Right lobe of liver (tissue), 6 donors: ENCODE data around the gene CRKL. TPM values are rescaled to one million over a fixed set of nuclear protein-coding genes. Genes with fewer than 3 reads are reported as not detected.

Experiments used
- ATAC-seq, 4 donors: fragments of 200-7000 bp; cut with Tn5 transposase; one replicate each; pipeline ENCODE4 v1.9.1; 2020; ENCODE audit warnings: mild to moderate bottlenecking in 4 of 4, moderate library complexity in 4 of 4
- DNase-seq, 3 donors: peaks; one replicate each; pipeline ENCODE4 v3.0.0-alpha.2; 2020
- H3K27ac ChIP-seq, 3 donors: fragments of 200-600 bp; one replicate each; pipeline ENCODE4 v1.8.0; 2022
- H3K27me3 ChIP-seq, 2 donors: fragments of 200-600 bp; one replicate each; pipeline ENCODE4 v1.8.0; 2022
- H3K36me3 ChIP-seq, 4 donors: fragments of 200-600 bp; sonication (generic) in 1 of 4; one replicate each; pipeline versions ENCODE4 v1.5.1 to v1.8.0; 2017 to 2022; ENCODE audit warnings: control low read depth in 1 of 4
- H3K4me1 ChIP-seq, 4 donors: fragments of 200-600 bp; sonication (generic) in 1 of 4; one replicate each; pipeline versions ENCODE4 v1.5.1 to v1.8.0; 2017 to 2022; ENCODE audit warnings: control low read depth in 1 of 4
- H3K4me3 ChIP-seq, 3 donors: fragments of 200-600 bp; one replicate each; pipeline ENCODE4 v1.8.0; 2022
- H3K9me3 ChIP-seq, 4 donors: fragments of 200-600 bp; sonication (generic) in 1 of 4; one replicate each; pipeline versions ENCODE4 v1.5.1 to v1.8.0; 2017 to 2022; ENCODE audit warnings: control low read depth in 1 of 4
- CTCF ChIP-seq, 4 donors: fragments of 200-600 bp in 3 of 4; fragments of 450-650 bp in 1 of 4; IDR thresholded peaks; one replicate each; pipeline versions ENCODE4 v1.5.1 to v1.8.0; 2016 to 2022; ENCODE audit warnings: antibody characterized with exemption in 4 of 4, mild to moderate bottlenecking in 2 of 4
- POLR2A ChIP-seq: fragments of 450-650 bp; IDR thresholded peaks from one replicate; pipeline ENCODE4 v1.6.1; 2017; ENCODE audit warnings: antibody characterized with exemption, mild to moderate bottlenecking
- WGBS: methylation state at CpG from one replicate; pipeline ENCODE4 v1.1.6; 2018; ENCODE audit warnings: low coverage, low lambda C conversion rate; ENCODE audit not compliant: insufficient coverage; ENCODE audit errors: missing lambda C conversion rate; 5-methylcytosine and 5-hydroxymethylcytosine counted together
- intact Hi-C, 2 donors: fragments of 100-400 bp; cut with DNase I; formaldehyde crosslinking; loops; one replicate each; pipeline versions ENCODE4 v1.11.2 to v1.14.1; 2022
- total RNA-seq, 6 experiments: library from RNA; depleted of rRNA in 2 of 6; stranded (reverse); fragments of >200 nt in 2 of 6; fragmentation: NEBNext Ultra II Directional in 3 of 6; extraction: Animal tissue kit (Norgen Biotek cat#: 25700) in 3 of 6; gene quantifications; one replicate each; pipeline versions ENCODE4 v1.1.0 to v1.2.4, GENCODE V29; 2016 to 2023
- donor health status: DM: no; HTN: yes; CAD: no.
- donor health status: DM: no; HTN: no; CAD: no.
- donor health status: DM: no; HTN: no; CAD: no.
- donor health status: DM: no; HTN: yes; CAD: no.
- donor health status: DM: no; HTN: yes; CAD: no.

CRKL gene
- total RNA-seq, 6 experiments from 2014 or later = 27.5 to 53.1 (median 35.2) TPM

- Histone ChIP-seq H3K27me3 (no peaks in the 10 kb centered on the region), H3K9me3 (no peaks in the 10 kb centered on the region), H3K27ac (no peak overlapping the region), H3K36me3 (no peaks in the 10 kb centered on the region), H3K4me1 (peaks cover 0 to 19% (median 5%) of the 10 kb centered on the region in 4 donors), H3K4me3 (no peak overlapping the region)
- no peak for DNase-seq
- intact Hi-C loops = no loop called here
- no peak for ATAC-seq
- no peak for TF ChIP-seq CTCF (IDR thresholded peaks at IDR 0.05)
- no peak for TF ChIP-seq POLR2A
- WGBS = 77% methylated on average over 5 of the region's 17 CpGs
Observed at GRCh38 chr22:20977516-20978170, 60.4 kb downstream of the CRKL start.

- H3K36me3 ChIP-seq = no peaks in the 10 kb centered on the region
- H3K4me3 ChIP-seq = no peak overlapping the region
Observed at GRCh38 chr22:20978419-20978818, 61.2 kb downstream of the CRKL start.

GRCh38 chr22:20979243-20979809 is 62.1 kb downstream of the CRKL start:
- WGBS = no CpG with 5 or more reads among the region's 39 CpGs
- Histone ChIP-seq H3K27ac (peak overlapping the region in 1 of 3 donors; percentile 13), H3K27me3 (no peaks in the 10 kb centered on the region), H3K4me3 (peak overlapping the region; percentile 7 to 33 (median 25)), H3K9me3 (no peaks in the 10 kb centered on the region), H3K36me3 (peaks cover 0 to 2% (median 0%) of the 10 kb centered on the region in 4 donors), H3K4me1 (peaks cover 0 to 24% (median 5%) of the 10 kb centered on the region in 4 donors)
- TF ChIP-seq CTCF (IDR thresholded peaks at IDR 0.05) = no peak
- TF ChIP-seq POLR2A = no peak
- peak; percentile 65 to 74 (median 68) for ATAC-seq
- intact Hi-C loops = no loop called here
- peak; percentile 72 to 87 (median 73) for DNase-seq

More at GRCh38 chr22:20978419-20978818, 61.2 kb downstream of the CRKL start:
- TF ChIP-seq POLR2A (no peak), CTCF (IDR thresholded peaks at IDR 0.05) (no peak)
- Histone ChIP-seq H3K4me1 (peaks cover 0 to 24% (median 5%) of the 10 kb centered on the region in 4 donors), H3K27ac (no peak overlapping the region), H3K9me3 (no peaks in the 10 kb centered on the region), H3K27me3 (no peaks in the 10 kb centered on the region)
- WGBS = 100% methylated on average over 1 of the region's 2 CpGs
- DNase-seq (no peak), ATAC-seq (no peak)
- intact Hi-C loops = no loop called here

- Histone ChIP-seq H3K36me3 (peaks cover 0 to 2% (median 0%) of the 10 kb centered on the region in 4 donors), H3K4me1 (peaks cover 0 to 24% (median 5%) of the 10 kb centered on the region in 4 donors), H3K4me3 (peak overlapping the region; percentile 7 to 33 (median 25)), H3K9me3 (no peaks in the 10 kb centered on the region), H3K27ac (peak overlapping the region in 1 of 3 donors; percentile 13), H3K27me3 (no peaks in the 10 kb centered on the region)
- ATAC-seq (peak in 2 of 4 donors; percentile 10 to 25), DNase-seq (peak in 2 of 3 donors; percentile 45 to 67)
- no peak for TF ChIP-seq CTCF (IDR thresholded peaks at IDR 0.05)
- TF ChIP-seq POLR2A = no peak
- intact Hi-C loops = no loop called here
- WGBS = 0% methylated on average over 1 of the region's 13 CpGs
Observed at GRCh38 chr22:20979940-20980453, 62.8 kb downstream of the CRKL start.
